NCI-H82 treated with DMSO at 0.1 percent for 48 hours (cell line): ENCODE data around the gene TMCO5A.
A peak's percentile ranks its signal among the peaks of the same experiment; 100 is the strongest.
"Not testable (repeated sequence)": the region's sequence is repeated elsewhere in the genome, so short reads cannot be mapped to it uniquely, and the experiment has no call there.

Source experiments
- DNase-seq: peaks from one replicate; lab custom pipeline; 2025; ENCODE audit not compliant: unreplicated experiment; lab: John Stamatoyannopoulos, UW

The TMCO5A gene

DNA sequence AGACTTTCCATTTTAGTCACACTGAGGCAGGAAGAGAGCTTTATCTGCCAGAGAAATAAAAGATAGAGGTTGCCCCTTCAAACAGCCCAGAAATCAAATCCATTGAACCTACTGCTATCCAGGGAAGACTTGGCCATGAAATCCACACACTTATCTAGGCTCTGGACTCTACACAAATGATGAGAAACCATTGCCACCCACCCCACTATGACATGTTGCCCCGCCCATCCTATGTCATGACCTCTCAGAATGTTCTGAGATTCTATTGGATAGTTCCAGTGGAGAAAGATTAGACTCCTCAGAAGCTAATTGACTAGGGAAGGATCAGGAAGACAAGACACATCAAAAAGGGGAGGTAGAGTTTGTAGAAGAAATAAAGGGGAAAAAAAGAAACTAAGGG is at the start of gene TMCO5A:
TMCO5A (plus strand) TSS at position 301 of the 400 bp plus-strand sequence. CDS start 1,684 bp downstream, outside the sequence.
- DNase-seq = no peak

DNA sequence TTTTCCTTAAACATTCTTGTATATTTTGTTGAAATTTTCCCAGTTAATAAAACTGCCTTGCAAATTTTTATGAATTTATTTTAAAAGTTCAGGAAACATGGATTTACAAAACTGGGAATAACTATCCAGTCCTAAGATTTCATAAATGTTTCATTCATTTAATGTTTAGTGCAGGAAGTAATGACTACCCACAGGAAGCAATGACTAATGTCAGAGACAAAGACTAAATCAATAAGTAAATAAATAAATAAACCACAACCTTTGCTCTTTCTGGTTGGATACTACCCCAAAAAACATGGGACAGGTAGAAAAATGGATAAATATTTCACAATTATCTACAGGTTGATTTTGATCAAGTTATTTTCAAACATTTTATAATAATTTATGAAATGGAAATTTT is 48.8 kb upstream of the TMCO5A start:
- no peak for DNase-seq

DNA sequence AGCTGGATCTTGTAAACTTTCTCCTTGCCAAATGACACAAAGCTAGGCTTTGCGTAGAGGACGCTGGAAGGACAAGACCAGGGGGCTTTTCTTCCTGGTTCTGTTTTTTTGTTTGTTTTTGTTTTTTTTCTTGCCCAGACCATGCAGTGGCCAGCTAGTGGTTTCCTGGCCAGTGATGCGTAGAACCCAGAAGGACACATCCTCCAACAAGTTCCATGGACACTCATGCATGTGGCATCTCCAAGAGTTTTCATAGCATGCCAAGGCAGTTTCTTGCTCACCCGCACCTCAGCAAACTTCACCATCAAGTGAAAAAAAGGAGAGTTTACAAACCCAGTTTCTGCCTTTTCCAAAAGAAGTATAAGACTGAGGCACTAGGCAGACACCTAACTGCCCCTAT is 46.1 kb upstream of the TMCO5A start:
- DNase-seq = no peak

DNA sequence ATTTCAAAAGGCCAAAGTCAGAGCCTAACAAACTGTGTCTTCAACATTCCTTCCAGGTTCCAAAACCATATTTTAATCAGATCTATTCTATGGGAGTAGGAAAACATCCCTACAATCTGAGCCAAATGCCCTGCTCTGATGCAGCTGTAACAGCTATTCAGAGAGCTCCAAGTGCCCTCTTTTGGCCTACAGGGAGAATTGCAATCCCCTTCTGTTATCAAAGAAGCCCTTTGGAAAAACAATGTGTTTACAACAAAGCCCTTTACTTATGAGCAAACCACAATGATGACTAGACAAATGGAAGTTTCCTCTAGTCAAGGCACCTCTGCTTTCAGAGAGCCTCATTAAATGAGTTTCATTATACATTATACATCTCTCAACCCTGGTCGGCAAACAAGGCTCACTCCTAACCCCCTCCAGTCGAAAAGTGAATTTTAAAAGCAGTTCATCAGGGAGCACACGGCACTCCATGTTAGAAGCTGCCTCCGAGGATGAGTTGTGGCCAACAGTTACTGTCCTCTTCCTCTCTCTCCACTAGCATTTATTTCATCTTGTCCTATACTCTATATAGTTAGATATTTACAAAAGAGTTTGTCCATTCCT is 42.6 kb upstream of the TMCO5A start:
- peak; percentile 29 for DNase-seq

DNA sequence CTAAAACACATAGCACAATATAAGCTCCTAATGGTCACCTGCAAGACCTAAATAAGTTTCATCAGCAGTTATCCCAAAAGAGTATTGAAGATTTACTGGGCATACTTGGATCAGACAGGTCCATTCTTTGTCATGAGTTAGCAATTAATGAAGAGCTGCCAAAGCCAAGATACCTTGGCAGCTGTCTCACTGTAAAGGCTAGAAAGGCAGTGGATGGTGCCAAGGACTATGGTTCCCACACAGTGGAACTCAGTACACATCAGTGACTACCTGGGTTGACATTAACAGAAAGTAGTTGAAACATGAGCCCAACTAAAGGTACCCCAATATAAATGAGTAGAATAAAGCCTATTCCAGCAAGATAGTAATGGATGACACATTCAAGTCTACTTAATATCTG is 41.1 kb upstream of the TMCO5A start:
- no peak for DNase-seq

DNA sequence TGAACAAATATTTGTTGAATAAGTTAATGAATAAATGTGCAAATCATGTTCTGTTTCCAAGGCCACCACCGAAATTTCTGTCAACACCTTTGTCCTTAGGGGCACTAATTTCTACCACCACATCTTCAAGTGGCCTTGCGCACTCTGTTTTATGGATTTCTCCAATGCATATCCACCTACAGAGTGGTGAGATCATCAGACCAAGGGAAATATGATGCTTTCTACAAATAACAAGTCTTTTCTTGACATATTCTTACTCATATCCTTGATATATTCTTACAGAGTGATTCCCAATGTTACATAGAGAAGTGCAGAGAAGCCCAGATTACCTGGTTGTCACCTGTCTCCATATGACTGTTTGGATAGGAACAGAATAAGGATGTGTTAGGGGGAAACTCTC is 36.1 kb upstream of the TMCO5A start:
- no peak for DNase-seq

DNA sequence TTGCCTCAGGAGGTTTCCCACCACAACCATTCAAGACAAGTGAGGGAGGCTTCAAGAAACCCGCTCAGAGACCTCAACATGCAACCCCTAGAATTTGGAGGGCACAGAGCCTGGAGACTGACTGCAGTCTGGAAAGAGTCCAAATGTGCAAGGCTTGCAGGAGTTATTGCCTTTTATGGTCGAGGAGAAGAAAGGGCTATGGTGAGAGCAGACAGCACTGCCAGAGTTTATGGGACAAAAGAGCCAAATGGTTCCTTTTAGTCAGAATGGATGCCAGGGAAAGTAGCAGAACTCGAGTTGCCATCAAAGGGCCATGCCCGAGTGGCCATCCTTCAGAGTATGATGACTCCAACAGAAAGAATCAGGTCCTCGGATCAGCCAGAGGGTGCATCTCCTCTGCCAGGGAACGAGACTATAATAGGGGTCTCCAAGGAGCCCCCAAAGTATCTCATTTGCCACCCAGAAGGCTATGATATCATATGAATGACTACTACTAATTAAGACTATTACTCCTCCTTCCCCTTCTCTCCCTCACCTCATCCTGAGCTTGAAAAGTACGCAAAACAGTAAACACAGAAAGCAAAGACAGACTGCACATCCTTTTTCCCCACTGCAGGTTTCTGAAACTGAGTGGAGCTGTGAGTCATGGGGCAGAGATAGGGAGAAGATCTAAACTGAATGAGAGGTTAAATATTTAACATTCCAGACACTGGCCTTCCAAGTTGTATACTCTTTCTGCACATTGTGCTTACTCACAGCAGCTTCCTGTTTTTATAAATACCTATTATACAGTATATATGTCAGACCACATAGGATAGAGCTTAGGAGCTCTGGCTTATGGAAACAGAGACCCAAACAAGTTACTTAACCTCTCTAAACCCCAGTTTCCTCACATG is 33.9 kb upstream of the TMCO5A start:
- no peak for DNase-seq

DNA sequence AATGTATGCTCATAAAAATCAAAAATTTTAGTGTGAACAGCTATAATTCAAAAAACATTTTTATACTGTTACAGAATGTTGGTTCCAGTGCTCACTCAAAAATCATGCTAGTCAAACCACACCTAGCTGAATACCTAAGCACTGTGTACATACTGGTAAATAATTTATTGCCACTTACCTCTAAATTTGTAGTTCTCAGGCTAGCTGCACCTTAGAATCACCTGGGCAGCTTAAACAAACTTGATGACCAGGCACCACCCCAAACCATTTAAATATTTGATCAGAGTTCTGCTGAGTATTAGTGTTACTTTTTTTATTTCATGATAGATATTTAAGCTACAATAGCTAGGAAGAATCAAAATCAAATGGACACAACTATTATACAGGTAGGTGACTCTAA is 32.3 kb upstream of the TMCO5A start:
- no peak for DNase-seq

DNA sequence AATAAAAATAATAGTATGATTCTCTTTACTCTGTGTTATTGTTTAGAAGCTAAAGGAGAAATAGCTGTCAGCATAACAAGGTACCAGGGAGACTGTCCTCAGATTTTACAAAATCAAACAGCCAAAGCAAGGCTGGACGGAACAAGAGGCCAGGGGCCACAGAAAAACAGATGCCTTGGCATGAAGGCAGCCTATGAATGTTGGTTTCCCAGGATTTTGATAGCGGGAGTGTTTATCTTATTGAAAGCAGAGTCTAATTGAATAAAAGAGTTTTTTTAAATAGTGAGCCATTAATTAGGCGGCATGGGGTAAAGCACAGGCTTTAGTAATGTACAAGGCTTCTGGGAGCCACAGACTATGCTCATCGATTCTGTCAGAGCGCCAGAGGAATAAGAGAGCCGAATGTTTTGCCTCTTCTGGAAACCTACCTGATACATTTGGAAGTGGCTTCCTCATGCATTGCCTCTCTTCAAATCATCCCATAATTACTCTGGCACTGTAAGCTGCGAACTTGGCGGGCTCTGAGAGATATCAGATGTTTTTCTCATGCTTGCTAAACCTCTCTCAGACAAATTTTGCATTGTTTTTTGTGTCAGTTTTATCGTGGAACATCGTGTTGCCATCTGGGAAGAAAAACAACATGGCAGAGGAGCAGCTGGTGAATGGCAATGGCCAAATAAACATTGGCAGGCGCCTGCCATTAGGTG is 30.4 kb upstream of the TMCO5A start:
- no peak for DNase-seq

DNA sequence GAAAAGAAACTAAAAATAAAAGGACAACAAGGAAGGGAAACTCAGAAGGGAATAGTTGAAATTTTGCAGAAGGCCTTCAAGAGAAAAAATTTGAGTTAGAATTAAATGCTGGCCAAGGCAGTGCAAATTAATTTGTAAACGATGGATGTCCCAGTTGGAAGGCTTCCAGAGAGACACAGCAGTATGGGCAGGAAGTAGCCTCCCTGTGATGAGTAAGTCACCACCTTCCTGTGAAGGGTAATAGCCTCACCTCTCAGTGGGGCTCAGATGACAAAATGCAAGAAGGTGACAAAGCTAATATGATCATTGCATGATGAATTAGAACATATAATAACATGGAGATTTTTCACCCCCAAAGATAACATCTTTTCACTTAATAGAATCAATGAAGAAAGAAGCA is 27.3 kb upstream of the TMCO5A start:
- no peak for DNase-seq

DNA sequence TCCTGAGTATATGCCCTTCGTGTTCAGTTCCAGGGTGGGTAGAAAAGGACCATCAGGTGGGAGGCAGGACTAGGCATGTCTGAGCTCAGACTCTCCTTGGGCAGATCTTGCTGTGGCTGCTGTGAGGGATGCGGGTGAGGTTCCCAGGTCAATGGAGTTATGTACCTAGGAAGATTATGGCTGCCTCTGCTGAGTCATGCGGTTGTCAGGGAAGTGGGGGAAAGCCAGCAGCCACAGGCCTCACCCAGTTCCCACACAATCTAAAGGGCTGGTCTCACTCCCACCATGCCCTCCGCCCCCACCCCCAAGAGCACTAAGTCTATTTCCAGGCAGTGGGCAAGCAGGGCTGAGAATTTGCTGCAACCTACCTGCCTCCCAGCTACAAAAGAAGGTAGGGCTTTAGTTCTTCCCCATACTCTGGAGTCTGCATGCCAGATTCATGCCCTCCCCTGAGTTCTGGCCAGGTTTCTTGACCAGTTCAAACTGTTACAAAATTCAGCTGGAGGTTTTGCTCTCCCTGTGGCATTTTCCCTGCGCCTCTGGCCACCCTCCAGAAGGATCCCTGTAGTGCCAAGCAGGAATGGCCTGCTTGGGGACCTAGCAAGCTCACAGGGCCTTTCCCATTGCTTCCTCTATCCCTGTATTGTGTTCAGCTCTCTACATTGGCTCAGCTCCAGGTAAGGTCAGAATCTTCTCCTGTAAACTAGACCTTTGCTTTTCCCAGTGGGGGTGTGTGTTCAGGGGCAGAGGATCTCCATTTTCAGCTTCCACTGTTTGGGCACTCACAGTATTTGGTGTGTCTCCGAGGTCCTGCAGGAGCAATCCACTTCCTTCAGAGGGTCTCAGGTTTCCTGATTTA is 12.7 kb upstream of the TMCO5A start:
- DNase-seq = no peak

DNA sequence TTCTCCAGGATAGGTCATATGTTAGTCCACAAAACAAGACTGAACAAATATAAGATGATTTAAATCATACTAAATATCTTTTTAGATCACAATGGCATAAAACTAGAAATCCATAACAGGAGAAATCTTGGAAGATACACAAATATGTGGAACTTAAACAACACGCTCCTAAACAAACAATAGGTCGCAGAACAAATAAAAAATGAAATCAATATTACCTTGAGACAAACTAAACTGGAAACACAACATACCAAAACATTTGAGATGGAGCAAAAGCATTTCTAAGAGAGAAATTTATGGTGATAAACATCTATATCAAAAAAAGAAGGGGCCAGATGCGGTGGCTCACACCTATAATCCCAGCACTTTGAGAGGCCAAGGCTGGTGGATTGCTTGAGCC is 8.3 kb upstream of the TMCO5A start:
- DNase-seq = no peak

DNA sequence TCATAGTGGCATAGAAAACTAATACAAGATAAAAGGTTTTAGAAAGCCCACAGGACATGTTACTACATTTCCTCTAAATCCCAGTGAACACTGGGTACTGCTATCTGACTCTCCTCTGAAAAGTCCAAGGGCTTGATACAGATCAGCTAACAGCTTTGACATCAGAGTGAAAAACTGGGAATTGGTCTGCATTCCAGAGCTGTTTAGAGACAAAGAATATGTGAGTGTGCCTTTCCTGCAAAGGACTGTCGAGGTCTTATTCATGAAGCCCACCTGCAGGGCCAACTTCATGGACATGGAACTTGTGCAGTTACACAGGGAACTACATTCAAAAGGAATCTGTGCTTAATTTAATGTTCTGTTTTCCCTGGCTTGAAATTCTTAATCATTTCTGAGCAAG is 5.2 kb upstream of the TMCO5A start:
- no peak for DNase-seq

DNA sequence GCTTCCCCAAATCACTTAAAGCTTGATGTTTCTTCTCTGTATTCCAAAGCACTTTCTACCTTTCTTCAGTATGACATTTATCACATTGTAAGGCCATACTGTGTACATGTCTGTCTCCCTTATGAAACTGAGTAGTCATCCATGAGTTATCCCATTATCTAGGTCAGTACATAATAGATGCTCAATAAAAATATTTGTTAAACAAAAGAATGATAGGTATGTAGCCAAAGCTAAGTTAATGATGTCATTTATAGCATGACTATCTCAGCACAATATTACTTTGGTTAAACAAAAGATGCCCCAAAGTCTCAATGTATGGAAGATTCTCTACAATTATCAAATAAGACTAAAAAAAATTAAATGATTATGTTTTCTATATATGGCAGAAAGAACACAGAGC is 3.1 kb upstream of the TMCO5A start:
- no peak for DNase-seq

DNA sequence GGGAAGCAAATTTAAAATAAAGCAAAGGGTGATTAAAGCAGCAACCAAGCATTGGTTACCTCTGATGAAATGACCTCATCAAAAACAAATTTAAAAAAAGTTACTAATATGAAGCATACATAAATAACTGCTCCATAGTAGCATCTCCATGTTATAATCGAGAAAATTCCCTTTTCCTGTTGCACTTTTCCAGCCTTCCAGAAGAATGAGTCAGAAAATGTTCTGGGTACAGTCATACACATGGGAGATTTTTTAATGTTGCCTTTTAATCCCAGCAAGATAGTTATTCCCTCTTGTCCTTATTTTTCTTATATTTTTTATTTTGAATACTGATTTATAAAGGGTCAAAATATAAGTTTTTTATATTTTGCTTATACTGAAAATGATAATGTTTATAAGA is 2.6 kb upstream of the TMCO5A start:
- DNase-seq = no peak

DNA sequence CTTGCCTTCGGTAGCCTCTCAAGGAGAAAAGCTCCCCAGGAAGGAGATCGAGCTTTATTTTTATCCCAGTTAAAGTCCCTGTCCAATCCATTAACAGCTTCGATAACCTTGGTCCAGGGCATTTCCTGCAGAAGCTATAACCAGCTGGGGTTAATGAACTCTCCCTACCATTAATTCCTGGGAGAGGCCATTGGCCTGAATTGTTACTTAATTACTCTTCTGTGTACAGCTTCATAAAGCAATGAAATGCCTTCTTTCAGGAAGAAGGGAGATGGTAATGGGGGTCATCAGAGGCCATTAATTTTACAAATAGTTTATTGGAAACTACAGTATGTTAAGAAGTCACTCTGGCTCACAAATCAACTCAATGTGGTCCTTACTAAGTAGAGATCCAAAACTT is 1.9 kb upstream of the TMCO5A start:
- DNase-seq = no peak

DNA sequence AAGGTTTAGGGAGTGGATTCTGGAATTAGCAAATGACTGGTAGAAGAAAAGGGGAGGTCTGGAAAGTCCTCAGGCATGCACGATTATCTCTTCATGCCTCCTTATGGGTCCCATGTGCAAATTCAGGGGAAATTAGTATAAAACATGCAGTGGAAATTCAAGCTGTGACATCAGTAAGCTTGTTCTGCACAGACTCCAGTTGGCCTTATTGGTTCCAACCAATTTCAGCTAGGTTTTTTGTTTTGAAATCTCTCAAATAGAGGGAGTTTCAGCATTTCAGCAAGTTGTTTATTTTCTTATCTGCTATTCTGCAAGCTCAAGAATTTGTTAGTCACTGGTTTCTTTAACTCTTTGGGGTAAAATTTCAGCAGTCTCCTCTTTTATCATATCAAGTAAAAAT is 774 bp upstream of the TMCO5A start:
- DNase-seq = no peak

DNA sequence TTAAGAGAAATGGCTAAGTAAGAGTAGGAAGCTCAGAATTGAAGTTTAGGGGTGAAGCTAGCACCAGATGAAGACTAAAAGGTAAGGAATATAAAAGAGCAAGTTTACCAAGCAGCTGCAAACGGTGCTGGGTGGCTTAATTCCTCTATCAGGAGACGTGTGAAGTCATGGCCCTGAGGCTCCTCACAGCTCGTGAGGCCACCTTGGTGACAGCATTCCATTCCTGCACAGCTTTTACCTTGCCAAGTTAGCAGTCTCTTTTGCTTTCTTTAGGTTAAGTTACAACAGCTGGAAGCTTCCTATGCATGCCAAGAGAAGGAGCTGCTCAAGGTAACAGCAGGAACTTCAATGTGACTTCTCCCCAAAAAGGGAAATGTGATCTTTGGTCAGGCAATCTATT is 6.4 kb downstream of the TMCO5A start:
- DNase-seq = no peak

DNA sequence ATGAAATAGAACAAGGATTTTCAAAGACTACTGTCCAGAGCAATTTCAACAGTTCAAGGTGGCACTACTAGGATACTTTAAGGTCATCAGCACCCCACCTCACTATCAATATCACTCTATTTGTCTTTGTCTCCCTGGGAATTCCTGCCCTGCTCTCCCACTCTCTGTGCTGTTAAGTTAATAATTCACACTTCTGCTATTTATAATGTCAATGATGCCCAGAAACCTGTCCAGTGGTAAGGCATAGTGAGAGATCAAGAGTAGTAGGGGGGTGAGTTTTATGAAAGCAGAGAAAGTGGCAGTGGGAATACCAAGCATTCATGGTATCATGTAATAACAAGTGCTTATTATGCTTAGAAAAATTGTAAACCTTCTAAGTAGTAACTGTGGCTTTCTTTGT is 7.3 kb downstream of the TMCO5A start:
- DNase-seq = no peak

DNA sequence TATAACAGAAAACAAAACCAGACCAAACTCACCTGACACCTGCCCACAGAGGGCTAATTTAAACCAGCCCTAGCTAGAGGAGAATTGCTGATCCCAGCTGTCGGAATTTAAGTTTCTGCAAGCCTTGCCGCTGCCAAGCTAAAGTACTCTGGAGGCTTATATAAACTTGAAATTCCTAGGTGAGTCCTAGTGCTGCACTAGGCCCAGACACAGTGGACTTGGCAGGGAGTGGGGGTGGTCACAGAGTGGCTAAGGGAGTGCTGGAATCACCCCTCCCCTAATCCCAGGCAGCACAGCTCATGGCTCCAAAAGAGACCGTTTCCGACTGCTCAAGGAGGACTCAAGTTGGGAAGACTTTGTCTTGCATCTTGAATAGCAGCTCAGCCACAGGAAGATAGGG is 17.6 kb downstream of the TMCO5A start:
- DNase-seq = no peak

DNA sequence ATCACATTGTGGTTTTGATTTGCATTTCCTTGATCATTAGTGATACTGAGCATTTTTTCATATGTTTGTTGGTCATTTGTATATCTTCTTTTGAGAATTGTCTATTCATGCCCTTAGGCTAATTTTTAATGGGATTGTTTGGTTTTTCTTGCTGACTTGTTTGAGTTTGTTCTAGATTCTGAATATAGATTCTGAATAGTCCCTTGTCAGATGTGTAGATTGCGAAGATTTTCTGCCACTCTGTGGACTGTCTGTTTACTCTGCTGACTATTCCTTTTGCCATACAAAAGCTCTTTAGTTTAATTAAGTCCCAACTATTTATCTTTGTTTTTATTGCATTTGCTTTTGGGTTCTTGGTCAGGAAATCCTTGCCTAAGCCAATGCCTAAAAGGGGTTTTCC is 26.3 kb downstream of the TMCO5A start:
- not testable (repeated sequence) for DNase-seq
